22Rv1 (cell line): ENCODE data around the gene PCDHGA2.
"Not testable (repeated sequence)": the region's sequence is repeated elsewhere in the genome, so short reads cannot be mapped to it uniquely, and the experiment has no call there.

ENCODE experiments used
- H3K27ac ChIP-seq: fragments of 450-650 bp; 2 replicates; pipeline ENCODE4 v1.5.1; 2017
- CTCF ChIP-seq: fragments of 450-650 bp; IDR thresholded peaks from 2 replicates; pipeline ENCODE4 v1.5.1; 2017; ENCODE audit warnings: mild to moderate bottlenecking
- ZFX ChIP-seq: fragments of 450-650 bp; IDR thresholded peaks from 2 replicates; pipeline ENCODE4 v1.6.1; 2017; ENCODE audit warnings: antibody characterized with exemption, borderline replicate concordance

The PCDHGA2 gene

DNA sequence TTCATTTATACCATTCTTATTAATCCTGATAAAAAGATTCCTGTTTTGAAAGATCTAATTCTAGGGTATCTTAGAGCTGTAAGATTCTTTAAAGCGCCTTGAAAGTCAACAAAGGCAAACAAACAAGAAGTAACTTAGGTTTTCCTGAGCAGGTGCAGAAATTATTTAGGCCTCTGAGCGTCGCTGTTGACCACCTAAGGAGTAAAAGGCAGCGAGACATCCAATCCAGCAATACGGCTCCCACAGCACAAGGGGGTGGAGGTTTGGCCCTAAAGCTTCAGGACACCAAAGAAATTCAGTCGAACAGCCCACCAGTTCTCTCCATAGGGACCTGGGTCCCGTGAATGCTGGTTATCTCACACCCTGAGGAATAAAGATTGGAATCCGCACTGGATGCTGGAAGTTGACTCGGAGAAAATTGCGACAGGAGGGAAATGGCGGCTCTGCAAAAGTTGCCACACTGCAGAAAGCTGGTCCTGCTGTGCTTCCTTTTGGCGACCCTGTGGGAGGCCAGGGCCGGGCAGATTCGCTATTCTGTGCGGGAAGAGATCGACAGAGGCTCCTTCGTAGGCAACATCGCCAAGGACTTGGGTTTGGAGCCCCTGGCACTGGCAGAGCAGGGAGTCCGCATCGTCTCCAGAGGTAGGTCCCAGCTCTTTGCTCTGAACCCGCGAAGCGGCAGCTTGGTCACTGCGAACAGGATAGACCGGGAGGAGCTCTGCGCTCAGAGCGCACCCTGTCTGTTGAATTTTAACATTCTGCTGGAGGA lies at the start of gene PCDHGA2:
Gene PCDHGA2, plus strand, starts transcription at position 223 of the 769 bp plus-strand sequence.
- no peak within 1 kb of the TSS for H3K27ac ChIP-seq
- TF ChIP-seq ZFX (no peak), CTCF (peak; percentile 73)

DNA sequence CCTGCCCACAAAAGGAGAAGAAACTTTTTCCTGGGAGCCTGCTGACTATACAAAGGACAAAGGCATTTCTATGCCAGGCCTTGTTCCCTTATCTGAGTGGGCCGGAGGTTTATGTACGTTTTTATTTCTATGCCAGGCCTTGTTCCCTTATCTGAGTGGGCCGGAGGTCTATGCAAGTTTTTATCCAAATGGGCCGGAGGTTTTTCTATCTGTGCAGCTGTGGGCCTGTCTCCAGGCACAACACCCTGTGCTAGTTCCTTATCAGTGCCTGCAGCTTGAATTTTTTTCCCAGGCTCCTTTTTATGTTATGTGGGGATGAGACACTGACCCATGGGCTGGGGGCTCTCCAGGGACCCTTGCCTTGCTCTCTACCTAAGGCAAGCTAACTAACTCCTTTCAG lies 40.2 kb upstream of the PCDHGA2 start:
- no peak for TF ChIP-seq ZFX
- no peak for TF ChIP-seq CTCF
- H3K27ac ChIP-seq: no peak overlapping the region

DNA sequence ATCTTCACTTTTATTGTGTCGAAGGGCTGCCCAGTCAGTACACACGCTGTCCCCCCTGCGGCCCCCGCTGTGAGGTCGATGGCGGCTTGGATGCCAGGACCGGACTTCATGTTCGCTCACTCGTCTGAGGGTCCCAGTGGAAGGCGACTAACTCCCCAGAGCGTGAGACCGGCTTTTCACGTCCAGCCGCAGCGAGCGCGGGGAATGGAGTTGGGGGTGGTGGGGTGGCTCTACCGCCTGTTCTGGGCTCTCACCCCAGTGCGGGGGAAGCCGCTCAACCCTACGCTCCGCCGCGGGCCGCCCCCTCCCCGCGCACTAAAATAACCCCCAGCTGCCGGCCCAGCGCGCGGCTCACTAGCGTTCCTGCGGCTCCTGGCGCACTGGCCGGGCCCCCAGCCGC lies 34.8 kb upstream of the PCDHGA2 start, which contains the start of gene SLC25A2:
Gene SLC25A2, minus strand, starts transcription at position 294 of the 400 bp plus-strand sequence. Its CDS starts 184 bp downstream, at position 110.
- no peak within 1 kb of the TSS for H3K27ac ChIP-seq
- TF ChIP-seq CTCF (no peak), ZFX (no peak)

DNA sequence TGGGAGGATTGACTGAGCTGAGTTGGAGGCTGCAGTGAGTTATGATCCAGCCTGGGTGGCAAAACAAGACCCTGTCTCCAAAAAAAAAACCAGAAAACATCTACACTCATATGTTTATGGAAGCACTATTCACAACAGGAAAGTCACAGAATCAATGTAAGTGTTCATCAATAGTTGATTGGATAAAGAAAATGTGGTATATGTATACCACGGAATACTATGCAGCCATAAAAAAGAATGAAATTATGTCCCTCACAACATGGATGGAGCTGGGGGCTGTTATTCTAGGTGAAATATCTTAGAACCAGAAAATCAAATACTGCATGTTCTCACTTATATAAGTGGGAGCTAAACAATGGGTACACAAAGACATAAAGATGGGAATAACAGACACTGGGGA lies 31.9 kb upstream of the PCDHGA2 start:
- TF ChIP-seq CTCF (no peak), ZFX (no peak)

DNA sequence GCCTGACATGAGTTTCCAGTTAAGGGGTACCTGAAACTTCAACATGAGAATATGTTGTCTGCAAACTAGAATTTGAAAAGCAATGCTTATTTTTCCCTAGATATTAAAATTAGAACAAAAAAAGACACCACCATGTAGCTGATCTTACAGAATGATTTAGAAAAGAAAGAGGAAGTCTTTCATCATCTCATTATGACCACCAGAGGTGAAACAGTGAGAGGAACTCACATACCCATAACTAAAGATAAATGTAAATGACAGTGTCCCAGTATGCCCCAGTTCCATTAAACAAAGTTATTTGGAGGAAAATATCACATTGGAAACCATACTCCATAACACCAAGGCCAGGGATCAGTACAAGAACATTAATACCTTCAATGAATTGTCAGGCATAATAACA lies 24.8 kb upstream of the PCDHGA2 start:
- H3K27ac ChIP-seq: no peak overlapping the region
- TF ChIP-seq CTCF (no peak), ZFX (no peak)

More for the DNA sequence above, 31.9 kb upstream of the PCDHGA2 start:
- no peak overlapping the region for H3K27ac ChIP-seq

DNA sequence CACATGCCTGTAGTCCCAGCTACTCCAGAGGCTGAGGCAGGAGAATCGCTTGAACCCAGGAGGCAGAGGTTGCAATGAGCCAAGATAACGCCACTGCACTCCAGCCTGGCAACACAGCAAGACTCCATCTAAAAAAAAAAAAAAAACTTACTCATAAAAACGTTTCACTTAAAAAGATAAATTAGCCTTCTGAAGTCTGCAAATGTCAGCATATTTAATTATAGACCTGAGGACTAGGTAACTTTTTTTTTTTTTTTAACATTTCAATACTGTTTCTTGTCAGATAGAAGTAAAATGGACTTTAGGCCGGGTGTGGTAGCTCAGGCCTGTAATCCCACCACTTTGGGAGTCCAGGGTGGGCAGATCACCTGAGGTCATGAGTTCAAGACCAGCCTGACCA lies 21.6 kb upstream of the PCDHGA2 start:
- H3K27ac ChIP-seq: not testable (repeated sequence)

DNA sequence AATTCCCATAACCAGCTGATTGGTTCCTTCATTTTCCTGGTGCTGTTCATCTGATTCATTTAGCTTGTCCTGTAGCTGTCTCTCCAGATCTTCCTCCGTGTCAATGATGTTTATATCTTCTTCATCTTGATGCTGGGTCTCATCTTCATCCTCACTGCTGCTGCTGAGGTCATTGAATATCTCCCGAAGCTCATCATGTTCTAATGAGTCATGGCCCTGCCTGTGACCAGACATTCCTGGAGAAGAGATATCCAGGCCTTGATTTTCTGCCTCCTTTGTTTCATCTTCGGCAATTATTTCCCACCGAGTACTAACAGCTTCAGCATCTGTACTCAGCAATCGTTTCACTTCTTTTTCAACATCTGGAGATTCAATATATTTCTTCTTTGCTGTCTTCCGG lies 19.4 kb upstream of the PCDHGA2 start:
- H3K27ac ChIP-seq: no peak overlapping the region
- TF ChIP-seq ZFX (no peak), CTCF (no peak)

DNA sequence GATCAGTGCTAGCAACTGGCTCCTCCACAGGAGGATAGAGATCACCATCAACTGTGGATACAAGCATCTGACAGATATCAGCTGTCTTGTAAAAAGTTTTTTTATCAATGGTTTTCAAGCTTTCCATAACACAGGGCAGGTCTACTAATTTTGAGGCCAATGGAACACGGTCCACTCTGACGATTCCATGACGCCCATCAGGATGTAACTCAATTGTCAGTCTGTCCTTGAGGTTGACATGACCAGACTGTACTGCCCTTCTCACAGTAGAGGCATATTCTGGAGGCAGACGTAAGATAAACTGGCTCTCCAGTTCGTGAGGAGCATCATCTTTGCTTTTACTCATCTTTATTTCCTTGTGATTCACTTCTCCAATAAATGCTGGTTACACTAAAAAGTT lies 18.9 kb upstream of the PCDHGA2 start:
- peak overlapping the region; percentile 90; the same call in 1 of the 2 replicates for H3K27ac ChIP-seq
- TF ChIP-seq ZFX (no peak), CTCF (no peak)
